ENCODE results near the gene MPND. TPM values are rescaled to one million over a fixed set of nuclear protein-coding genes. Genes with fewer than 3 reads are reported as not detected.

Gene MPND
- total RNA-seq, 1 experiment from 2014 or later, result 24.3 TPM

GRCh38 chr19:4365341-4365740, 22.0 kb downstream of the MPND start:
- DNase-seq (ENCODE audit: low read depth, low spot score) (no peak), ATAC-seq (no peak)
- no peak for TF ChIP-seq RAD21 (IDR thresholded peaks at IDR 0.05; ENCODE audit: low read depth)
- TF ChIP-seq ZNF274 (IDR thresholded peaks at IDR 0.05; ENCODE audit: low read depth, low read length), result no peak
- TF ChIP-seq CTCF (IDR thresholded peaks at IDR 0.05 in 2 of 3, conservative IDR thresholded peaks at IDR 0.05 in 1 of 3; ENCODE audit: borderline replicate concordance in 1 of 3, insufficient read depth in 1 of 3, low read depth in 2 of 3, low read length in 2 of 3), result no peak
- no peak for TF ChIP-seq ZBTB33 (IDR thresholded peaks at IDR 0.05; ENCODE audit: extremely low read depth, insufficient replicate concordance, low read length)
- TF ChIP-seq FOSL1 (IDR thresholded peaks at IDR 0.05; ENCODE audit: low read depth), result no peak
- TF ChIP-seq SIN3A (IDR thresholded peaks at IDR 0.05; ENCODE audit: low read depth), result no peak
- no peak for TF ChIP-seq JUND (IDR thresholded peaks at IDR 0.05)
- TF ChIP-seq POLR2AphosphoS5 (IDR thresholded peaks at IDR 0.05; ENCODE audit: low read depth, low read length), result no peak
- no peak for TF ChIP-seq SRF (IDR thresholded peaks at IDR 0.05; ENCODE audit: low read depth)
- TF ChIP-seq EZH2 (IDR thresholded peaks at IDR 0.05), result no peak
- TF ChIP-seq SP1 (IDR thresholded peaks at IDR 0.05; ENCODE audit: low read depth), result no peak
- TF ChIP-seq EGR1 (IDR thresholded peaks at IDR 0.05; ENCODE audit: low read depth), result no peak
- no peak for TF ChIP-seq MAX (IDR thresholded peaks at IDR 0.05)
- TF ChIP-seq TCF7L2 (IDR thresholded peaks at IDR 0.05; ENCODE audit: borderline replicate concordance, extremely low read depth, insufficient read depth, insufficient read length), result no peak
- POLR2A ChIA-PET, result no interaction called here
- Histone ChIP-seq H4K20me1 (ENCODE audit: insufficient read depth) (no peaks in the 10 kb centered on the region), H3K36me3 (ENCODE audit: control insufficient read depth in 1 of 2, insufficient read depth in 2 of 2, low read length in 2 of 2) (peaks cover 5 to 11% of the 10 kb centered on the region in 2 experiments; a peak in 2 of 4 replicates), H3K4me3 (replicated peaks in 1 of 2; ENCODE audit: low read depth in 1 of 2, low read length in 2 of 2) (no peak overlapping the region), H3K9me3 (ENCODE audit: control insufficient read depth in 1 of 2, insufficient read depth in 1 of 2, low read depth in 1 of 2, low read length in 2 of 2) (no peaks in the 10 kb centered on the region), H3K27ac (ENCODE audit: low read depth, low read length) (peak overlapping the region; percentile 19; the same call in 1 of the 2 replicates), H3K4me1 (ENCODE audit: control insufficient read depth in 1 of 2, insufficient read depth in 2 of 2, low read length in 2 of 2) (peaks cover 6 to 41% of the 10 kb centered on the region in 2 experiments; a peak in 3 of 4 replicates), H3K9me2 (ENCODE audit: insufficient read depth) (no peaks in the 10 kb centered on the region), H3K27me3 (ENCODE audit: insufficient read depth, low read length) (no peaks in the 10 kb centered on the region), H2AFZ (ENCODE audit: low read depth, low read length, poor library complexity, severe bottlenecking) (no peak overlapping the region), H3K9ac (ENCODE audit: low read length) (no peak overlapping the region), H3K4me2 (ENCODE audit: low read length) (no peak overlapping the region), H3K79me2 (ENCODE audit: insufficient read depth, low read length) (peaks cover 30% of the 10 kb centered on the region)
- intact Hi-C loops (cut with micrococcal nuclease), result no loop called here
- no TSS peak for BruUV-seq (replicated peaks)
- RAD21 ChIA-PET (ENCODE audit: low non-redundant PET in 1 of 2, low total read pairs in 2 of 2, uncharacterized antibody in 2 of 2, unreplicated experiment in 2 of 2), result no interaction called here
- CTCF ChIA-PET, result no interaction called here
